Stomach (tissue), 4 donors: ENCODE data around the gene LRRTM4.

ENCODE experiments used
- EP300 ChIP-seq: sonication (generic); formaldehyde crosslinking; IDR thresholded peaks from one replicate; pipeline ENCODE4 v1.6.1; 2017; ENCODE audit warnings: antibody characterized with exemption
- POLR2A ChIP-seq, 4 donors: fragments of 450-650 bp; IDR thresholded peaks; one replicate each; pipeline ENCODE4 v1.6.1; 2016; ENCODE audit warnings: antibody characterized with exemption in 4 of 4, control low read depth in 2 of 4, mild to moderate bottlenecking in 1 of 4, moderate library complexity in 1 of 4
- POLR2AphosphoS5 ChIP-seq, 3 donors: sonication (generic); formaldehyde crosslinking; IDR thresholded peaks; one replicate each; pipeline ENCODE4 v1.6.1; 2016; ENCODE audit warnings: antibody characterized with exemption in 3 of 3
- TF ChIP-seq, protein P1 (sequence below), 7 experiments: fragments of 450-650 bp in 4 of 7; fragments of 200-600 bp in 3 of 7; sonication (generic) in 3 of 7; IDR thresholded peaks; one replicate each; pipeline ENCODE4 v1.5.1; 2016 to 2019; ENCODE audit warnings: antibody characterized with exemption in 7 of 7, control low read depth in 2 of 7, mild to moderate bottlenecking in 1 of 7

DNA sequence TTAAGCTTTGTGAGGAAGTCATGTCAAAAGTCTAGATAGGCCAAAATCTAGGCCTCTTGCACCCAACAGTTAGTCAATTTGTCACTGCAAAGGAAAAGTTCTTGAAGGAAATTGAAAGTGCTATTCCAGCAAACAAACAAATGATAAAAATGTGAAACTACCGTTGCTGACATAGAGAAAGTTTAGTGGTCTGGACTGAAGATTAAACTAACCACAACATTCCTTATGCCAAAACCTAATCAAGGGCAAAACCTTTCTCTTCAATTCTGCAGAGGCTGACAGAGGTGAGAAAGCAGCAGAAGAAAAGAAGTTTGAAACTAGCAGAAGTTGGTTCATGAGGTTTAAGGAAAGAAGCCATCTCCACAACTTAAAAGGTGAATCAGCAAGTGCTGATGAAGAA is 44.0 kb upstream of the LRRTM4 start:
- TF ChIP-seq POLR2AphosphoS5 (IDR thresholded peaks at IDR 0.05) (no peak), POLR2A (IDR thresholded peaks at IDR 0.05) (no peak), EP300 (no peak)
- TF ChIP-seq, protein P1, sequence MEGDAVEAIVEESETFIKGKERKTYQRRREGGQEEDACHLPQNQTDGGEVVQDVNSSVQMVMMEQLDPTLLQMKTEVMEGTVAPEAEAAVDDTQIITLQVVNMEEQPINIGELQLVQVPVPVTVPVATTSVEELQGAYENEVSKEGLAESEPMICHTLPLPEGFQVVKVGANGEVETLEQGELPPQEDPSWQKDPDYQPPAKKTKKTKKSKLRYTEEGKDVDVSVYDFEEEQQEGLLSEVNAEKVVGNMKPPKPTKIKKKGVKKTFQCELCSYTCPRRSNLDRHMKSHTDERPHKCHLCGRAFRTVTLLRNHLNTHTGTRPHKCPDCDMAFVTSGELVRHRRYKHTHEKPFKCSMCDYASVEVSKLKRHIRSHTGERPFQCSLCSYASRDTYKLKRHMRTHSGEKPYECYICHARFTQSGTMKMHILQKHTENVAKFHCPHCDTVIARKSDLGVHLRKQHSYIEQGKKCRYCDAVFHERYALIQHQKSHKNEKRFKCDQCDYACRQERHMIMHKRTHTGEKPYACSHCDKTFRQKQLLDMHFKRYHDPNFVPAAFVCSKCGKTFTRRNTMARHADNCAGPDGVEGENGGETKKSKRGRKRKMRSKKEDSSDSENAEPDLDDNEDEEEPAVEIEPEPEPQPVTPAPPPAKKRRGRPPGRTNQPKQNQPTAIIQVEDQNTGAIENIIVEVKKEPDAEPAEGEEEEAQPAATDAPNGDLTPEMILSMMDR (IDR thresholded peaks at IDR 0.05) = no peak
